Activated CD4-positive, alpha-beta T cell treated with anti-CD3 and anti-CD28 coated beads for 4 hours (primary cell): ENCODE results near the gene ING2.
"Not testable (repeated sequence)": the region's sequence is repeated elsewhere in the genome, so short reads cannot be mapped to it uniquely, and the experiment has no call there.

ENCODE experiments used
- DNase-seq, 2 donors: peaks; one replicate each; pipeline ENCODE4 v3.0.0-alpha.2; 2020

The ING2 gene

GRCh38 chr4:183504930-183505610 lies at the start of gene ING2:
TSS of gene ING2 (plus strand) at chr4:183505058. CDS start at chr4:183505196, 138 bp downstream.
- no peak for DNase-seq

- DNase-seq = no peak
Measured at GRCh38 chr4:183455431-183456195, 49.2 kb upstream of the ING2 start.

GRCh38 chr4:183458005-183458404 lies 46.9 kb upstream of the ING2 start:
- DNase-seq = no peak

GRCh38 chr4:183463903-183464619 lies 40.8 kb upstream of the ING2 start:
- not testable (repeated sequence) for DNase-seq

GRCh38 chr4:183465879-183466278 lies 39.0 kb upstream of the ING2 start:
- DNase-seq = not testable (repeated sequence)

GRCh38 chr4:183467246-183467645 lies 37.6 kb upstream of the ING2 start:
- DNase-seq = no peak

GRCh38 chr4:183468210-183469095 lies 36.4 kb upstream of the ING2 start:
- DNase-seq = no peak

GRCh38 chr4:183469285-183469684 lies 35.6 kb upstream of the ING2 start:
- DNase-seq = no peak

GRCh38 chr4:183469936-183470335 lies 34.9 kb upstream of the ING2 start:
- DNase-seq = no peak

- DNase-seq = no peak
Measured at GRCh38 chr4:183470821-183471220, 34.0 kb upstream of the ING2 start.

GRCh38 chr4:183471946-183472708 lies 32.7 kb upstream of the ING2 start:
- DNase-seq = peak; percentile 84 to 90

GRCh38 chr4:183478123-183478522 lies 26.7 kb upstream of the ING2 start:
- DNase-seq = no peak

GRCh38 chr4:183478926-183479325 lies 25.9 kb upstream of the ING2 start:
- no peak for DNase-seq

- DNase-seq = not testable (repeated sequence)
Measured at GRCh38 chr4:183482515-183483095, 22.3 kb upstream of the ING2 start.

- no peak for DNase-seq
Measured at GRCh38 chr4:183483997-183484396, 20.9 kb upstream of the ING2 start.

GRCh38 chr4:183485411-183486160 lies 19.3 kb upstream of the ING2 start:
- DNase-seq = no peak

GRCh38 chr4:183492791-183493222 lies 12.1 kb upstream of the ING2 start:
- DNase-seq = no peak

- DNase-seq = no peak
Measured at GRCh38 chr4:183493246-183493645, 11.6 kb upstream of the ING2 start.

GRCh38 chr4:183495184-183495583 lies 9.7 kb upstream of the ING2 start:
- no peak for DNase-seq

GRCh38 chr4:183499389-183499788 lies 5.5 kb upstream of the ING2 start:
- DNase-seq = no peak

- DNase-seq = no peak
Measured at GRCh38 chr4:183499801-183500200, 5.1 kb upstream of the ING2 start.
